ENCODE results near the gene CACNA2D1. TPM values are rescaled to one million over a fixed set of nuclear protein-coding genes. Genes with fewer than 3 reads are reported as not detected.

The CACNA2D1 gene
- total RNA-seq, 1 experiment from 2014 or later, result 0.27 TPM

DNA sequence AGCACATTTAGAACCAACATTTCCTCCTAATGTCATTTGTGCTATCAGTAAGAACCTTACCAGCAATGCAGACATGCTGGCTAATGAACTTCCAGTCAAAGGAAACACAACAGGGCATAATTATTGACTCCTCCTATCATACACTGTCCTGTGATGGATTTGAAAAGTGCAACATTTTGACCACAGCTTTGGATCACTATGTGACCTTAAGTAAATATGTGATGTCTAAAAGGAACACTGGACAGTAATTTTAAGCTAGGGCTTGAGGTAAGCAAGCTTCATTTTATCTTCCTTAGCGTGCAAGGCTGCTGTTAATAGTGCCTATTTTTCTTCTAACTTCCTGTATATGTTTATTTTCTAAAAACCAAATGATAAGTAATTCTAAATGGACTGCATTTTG, 433.2 kb downstream of the CACNA2D1 start:
- intact Hi-C loops (cut with micrococcal nuclease), result loop anchor here (10.0 kb wide), 1 partner anchor 1316 kb away; no protein-coding TSS in a partner anchor
- ChIA-PET POLR2A (no interaction called here), CTCF (interaction anchor here (1.0 kb wide), 1 partner anchor 511 kb away, joined by 3 read pairs; no protein-coding TSS in a partner anchor), RAD21 (ENCODE audit: low non-redundant PET in 1 of 2, low total read pairs in 2 of 2, uncharacterized antibody in 2 of 2, unreplicated experiment in 2 of 2) (no interaction called here)
- no peaks in the 10 kb centered on the region for H3K27me3 ChIP-seq (ENCODE audit: insufficient read depth, low read length)
- H4K20me1 ChIP-seq (ENCODE audit: insufficient read depth), result no peaks in the 10 kb centered on the region
- H3K4me2 ChIP-seq (ENCODE audit: low read length), result no peak overlapping the region
- no TSS peak for BruUV-seq (replicated peaks)
- H3K9me2 ChIP-seq (ENCODE audit: insufficient read depth), result peaks cover 6% of the 10 kb centered on the region
- H3K36me3 ChIP-seq (ENCODE audit: control insufficient read depth in 1 of 2, insufficient read depth in 2 of 2, low read length in 2 of 2), result no peaks in the 10 kb centered on the region
- DNase-seq (ENCODE audit: low read depth, low spot score) (no peak), ATAC-seq (no peak)
- H2AFZ ChIP-seq (ENCODE audit: low read depth, low read length, poor library complexity, severe bottlenecking), result no peak overlapping the region
- no peak overlapping the region for H3K9ac ChIP-seq (ENCODE audit: low read length)
- H3K4me1 ChIP-seq (ENCODE audit: control insufficient read depth in 1 of 2, insufficient read depth in 2 of 2, low read length in 2 of 2), result peaks cover under 1 to 14% of the 10 kb centered on the region in 2 experiments; a peak in 2 of 4 replicates
- H3K79me2 ChIP-seq (ENCODE audit: insufficient read depth, low read length), result no peaks in the 10 kb centered on the region
- H3K9me3 ChIP-seq (ENCODE audit: control insufficient read depth in 1 of 2, insufficient read depth in 1 of 2, low read depth in 1 of 2, low read length in 2 of 2), result no peaks in the 10 kb centered on the region
- TF ChIP-seq CBX3 (IDR thresholded peaks at IDR 0.05; ENCODE audit: low read depth) (no peak), CEBPB (IDR thresholded peaks at IDR 0.05; ENCODE audit: low read depth) (no peak)
- H3K27ac ChIP-seq (ENCODE audit: low read depth, low read length), result no peak overlapping the region
- no peak overlapping the region for H3K4me3 ChIP-seq (replicated peaks in 1 of 2; ENCODE audit: low read depth in 1 of 2, low read length in 2 of 2)

DNA sequence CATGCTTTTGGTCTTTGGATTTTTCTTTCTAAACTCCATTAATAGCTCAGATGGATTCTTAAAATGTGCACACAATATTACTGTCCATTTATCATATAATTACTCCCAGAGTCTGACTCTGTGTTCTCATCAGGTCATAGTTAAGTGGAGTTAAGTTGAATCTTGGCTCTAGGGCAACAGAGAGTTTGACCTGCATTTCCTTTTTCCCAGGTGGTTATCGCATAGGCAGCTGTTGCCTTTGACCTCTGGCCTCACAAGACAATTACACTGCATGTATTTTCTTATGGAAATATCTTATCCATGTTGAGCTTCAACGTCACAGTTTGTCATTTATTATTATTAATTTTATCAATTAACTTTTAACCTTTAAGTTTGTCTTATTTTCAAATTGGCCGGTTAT, 436.3 kb downstream of the CACNA2D1 start:
- no peaks in the 10 kb centered on the region for H3K36me3 ChIP-seq (ENCODE audit: control insufficient read depth in 1 of 2, insufficient read depth in 2 of 2, low read length in 2 of 2)
- ATAC-seq (no peak), DNase-seq (ENCODE audit: low read depth, low spot score) (no peak)
- H3K4me1 ChIP-seq (ENCODE audit: control insufficient read depth in 1 of 2, insufficient read depth in 2 of 2, low read length in 2 of 2), result no peaks in the 10 kb centered on the region
- no peaks in the 10 kb centered on the region for H3K27me3 ChIP-seq (ENCODE audit: insufficient read depth, low read length)
- H4K20me1 ChIP-seq (ENCODE audit: insufficient read depth), result no peaks in the 10 kb centered on the region
- H3K79me2 ChIP-seq (ENCODE audit: insufficient read depth, low read length), result no peaks in the 10 kb centered on the region
- no peaks in the 10 kb centered on the region for H3K9me3 ChIP-seq (ENCODE audit: control insufficient read depth in 1 of 2, insufficient read depth in 1 of 2, low read depth in 1 of 2, low read length in 2 of 2)
- H2AFZ ChIP-seq (ENCODE audit: low read depth, low read length, poor library complexity, severe bottlenecking), result no peak overlapping the region
- H3K27ac ChIP-seq (ENCODE audit: low read depth, low read length), result no peak overlapping the region
- ChIA-PET RAD21 (ENCODE audit: low non-redundant PET in 1 of 2, low total read pairs in 2 of 2, uncharacterized antibody in 2 of 2, unreplicated experiment in 2 of 2) (no interaction called here), CTCF (interaction anchor here (1.1 kb wide), 1 partner anchor 10 kb away, joined by 3 read pairs; no protein-coding TSS in a partner anchor), POLR2A (no interaction called here)
- H3K9me2 ChIP-seq (ENCODE audit: insufficient read depth), result peaks cover 6% of the 10 kb centered on the region
- no peak overlapping the region for H3K4me3 ChIP-seq (replicated peaks in 1 of 2; ENCODE audit: low read depth in 1 of 2, low read length in 2 of 2)
- H3K4me2 ChIP-seq (ENCODE audit: low read length), result no peak overlapping the region
- intact Hi-C loops (cut with micrococcal nuclease), result no loop called here
- BruUV-seq (replicated peaks), result no TSS peak
- no peak overlapping the region for H3K9ac ChIP-seq (ENCODE audit: low read length)
- no peak for TF ChIP-seq POLR2AphosphoS5 (IDR thresholded peaks at IDR 0.05; ENCODE audit: low read depth, low read length)
- no peak for TF ChIP-seq POLR2A (IDR thresholded peaks at IDR 0.05; ENCODE audit: borderline replicate concordance, extremely low read depth, insufficient read depth, insufficient read length)
- TF ChIP-seq EZH2phosphoT487 (IDR thresholded peaks at IDR 0.05; ENCODE audit: borderline replicate concordance), result no peak
- TF ChIP-seq ZBTB33 (IDR thresholded peaks at IDR 0.05; ENCODE audit: extremely low read depth, insufficient replicate concordance, low read length), result no peak
- no peak for TF ChIP-seq ZNF274 (IDR thresholded peaks at IDR 0.05; ENCODE audit: low read depth, low read length)
- TF ChIP-seq SIN3A (IDR thresholded peaks at IDR 0.05; ENCODE audit: low read depth), result no peak
- TF ChIP-seq EZH2 (IDR thresholded peaks at IDR 0.05), result no peak
- no peak for TF ChIP-seq ELF1 (IDR thresholded peaks at IDR 0.05; ENCODE audit: borderline replicate concordance, low read depth)
- TF ChIP-seq SP1 (IDR thresholded peaks at IDR 0.05; ENCODE audit: low read depth), result no peak
- no peak for TF ChIP-seq ZFX (IDR thresholded peaks at IDR 0.05)
- TF ChIP-seq, protein P1, sequence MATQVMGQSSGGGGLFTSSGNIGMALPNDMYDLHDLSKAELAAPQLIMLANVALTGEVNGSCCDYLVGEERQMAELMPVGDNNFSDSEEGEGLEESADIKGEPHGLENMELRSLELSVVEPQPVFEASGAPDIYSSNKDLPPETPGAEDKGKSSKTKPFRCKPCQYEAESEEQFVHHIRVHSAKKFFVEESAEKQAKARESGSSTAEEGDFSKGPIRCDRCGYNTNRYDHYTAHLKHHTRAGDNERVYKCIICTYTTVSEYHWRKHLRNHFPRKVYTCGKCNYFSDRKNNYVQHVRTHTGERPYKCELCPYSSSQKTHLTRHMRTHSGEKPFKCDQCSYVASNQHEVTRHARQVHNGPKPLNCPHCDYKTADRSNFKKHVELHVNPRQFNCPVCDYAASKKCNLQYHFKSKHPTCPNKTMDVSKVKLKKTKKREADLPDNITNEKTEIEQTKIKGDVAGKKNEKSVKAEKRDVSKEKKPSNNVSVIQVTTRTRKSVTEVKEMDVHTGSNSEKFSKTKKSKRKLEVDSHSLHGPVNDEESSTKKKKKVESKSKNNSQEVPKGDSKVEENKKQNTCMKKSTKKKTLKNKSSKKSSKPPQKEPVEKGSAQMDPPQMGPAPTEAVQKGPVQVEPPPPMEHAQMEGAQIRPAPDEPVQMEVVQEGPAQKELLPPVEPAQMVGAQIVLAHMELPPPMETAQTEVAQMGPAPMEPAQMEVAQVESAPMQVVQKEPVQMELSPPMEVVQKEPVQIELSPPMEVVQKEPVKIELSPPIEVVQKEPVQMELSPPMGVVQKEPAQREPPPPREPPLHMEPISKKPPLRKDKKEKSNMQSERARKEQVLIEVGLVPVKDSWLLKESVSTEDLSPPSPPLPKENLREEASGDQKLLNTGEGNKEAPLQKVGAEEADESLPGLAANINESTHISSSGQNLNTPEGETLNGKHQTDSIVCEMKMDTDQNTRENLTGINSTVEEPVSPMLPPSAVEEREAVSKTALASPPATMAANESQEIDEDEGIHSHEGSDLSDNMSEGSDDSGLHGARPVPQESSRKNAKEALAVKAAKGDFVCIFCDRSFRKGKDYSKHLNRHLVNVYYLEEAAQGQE (IDR thresholded peaks at IDR 0.05; ENCODE audit: low read depth), result no peak
- TF ChIP-seq CTCF (IDR thresholded peaks at IDR 0.05 in 2 of 3, conservative IDR thresholded peaks at IDR 0.05 in 1 of 3; ENCODE audit: borderline replicate concordance in 1 of 3, insufficient read depth in 1 of 3, low read depth in 2 of 3, low read length in 2 of 3), result no peak

Measured in HCT116 (cell line).